ENCODE results near the gene SLC23A1.
A peak's percentile ranks its signal among the peaks of the same experiment; 100 is the strongest.

GRCh38 chr5:139394123-139394653 lies 11.1 kb upstream of the SLC23A1 start:
- TF ChIP-seq CTCF (IDR thresholded peaks at IDR 0.05; ENCODE audit: poor library complexity) (peak; percentile 46), EZH2phosphoT487 (IDR thresholded peaks at IDR 0.05; ENCODE audit: low read depth, severe bottlenecking, unreplicated experiment) (no peak)
